Loucy (cell line): Measurements from ENCODE around the gene TMEM187.

Experiments
- H2AFZ ChIP-seq: fragments of 200-600 bp; sonication (generic); 2 replicates; pipeline ENCODE4 v1.6.0; 2016; ENCODE audit warnings: antibody characterized with exemption, mild to moderate bottlenecking, low read length, moderate library complexity
- H3F3A ChIP-seq: fragments of 200-600 bp; 2 replicates; pipeline ENCODE4 v1.6.0; 2016; ENCODE audit warnings: antibody characterized with exemption, low read depth, mild to moderate bottlenecking
- H3K27me3 ChIP-seq: fragments of 200-600 bp; sonication (generic); 2 replicates; pipeline ENCODE4 v1.6.1; 2014; ENCODE audit warnings: low read length, mild to moderate bottlenecking; ENCODE audit not compliant: insufficient read depth, poor library complexity, severe bottlenecking
- H3K36me3 ChIP-seq: fragments of 200-600 bp; sonication (generic); 2 replicates; pipeline ENCODE4 v1.6.1; 2016; ENCODE audit warnings: low read length; ENCODE audit not compliant: insufficient read depth
- H3K4me1 ChIP-seq: fragments of 200-600 bp; sonication (generic); 2 replicates; pipeline ENCODE4 v1.5.1; 2014; ENCODE audit warnings: low read length, mild to moderate bottlenecking; ENCODE audit not compliant: insufficient read depth, poor library complexity, severe bottlenecking
- H3K4me2 ChIP-seq: fragments of 200-600 bp; sonication (generic); 2 replicates; pipeline ENCODE4 v1.6.0; 2014; ENCODE audit warnings: antibody characterized with exemption, low read length, low read depth, mild to moderate bottlenecking; ENCODE audit not compliant: poor library complexity, severe bottlenecking
- H3K4me3 ChIP-seq: fragments of 200-600 bp; sonication (generic); 2 replicates; pipeline ENCODE4 v1.5.1; 2014; ENCODE audit warnings: low read length, mild to moderate bottlenecking, mixed read lengths; ENCODE audit not compliant: poor library complexity, severe bottlenecking
- H3K79me2 ChIP-seq: fragments of 200-600 bp; sonication (generic); 2 replicates; pipeline ENCODE4 v1.6.1; 2014; ENCODE audit warnings: low read length; ENCODE audit not compliant: insufficient read depth
- H3K9ac ChIP-seq: fragments of 200-600 bp; sonication (generic); 2 replicates; pipeline ENCODE4 v1.6.0; 2014; ENCODE audit warnings: mild to moderate bottlenecking, low read depth, low read length, moderate library complexity; ENCODE audit not compliant: poor library complexity, severe bottlenecking
- H3K9me2 ChIP-seq: fragments of 200-600 bp; sonication (generic); replicated peaks from 2 replicates; pipeline ENCODE4 v1.6.1; 2016; ENCODE audit warnings: low read depth, low read length, mixed read lengths
- H3K9me3 ChIP-seq: fragments of 200-600 bp; sonication (generic); 2 replicates; pipeline ENCODE4 v1.6.1; 2014; ENCODE audit warnings: mild to moderate bottlenecking, antibody characterized with exemption, low read length, low read depth; ENCODE audit not compliant: insufficient read depth
- H4K20me1 ChIP-seq: fragments of 200-600 bp; sonication (generic); 2 replicates; pipeline ENCODE4 v1.6.0; 2014; ENCODE audit warnings: antibody characterized with exemption, low read length, mild to moderate bottlenecking; ENCODE audit not compliant: insufficient read depth, poor library complexity, severe bottlenecking
- CTCF ChIP-seq: fragments of 200-600 bp; sonication (generic); conservative IDR thresholded peaks from 2 replicates; pipeline ENCODE4 v1.5.1; 2014; ENCODE audit warnings: mild to moderate bottlenecking, antibody characterized with exemption, low read length
- EZH2phosphoT487 ChIP-seq: fragments of 200-600 bp; IDR thresholded peaks from 2 replicates; pipeline ENCODE4 v1.6.1; 2018; ENCODE audit warnings: antibody characterized with exemption, mild to moderate bottlenecking, moderate library complexity, borderline replicate concordance

Gene TMEM187

DNA sequence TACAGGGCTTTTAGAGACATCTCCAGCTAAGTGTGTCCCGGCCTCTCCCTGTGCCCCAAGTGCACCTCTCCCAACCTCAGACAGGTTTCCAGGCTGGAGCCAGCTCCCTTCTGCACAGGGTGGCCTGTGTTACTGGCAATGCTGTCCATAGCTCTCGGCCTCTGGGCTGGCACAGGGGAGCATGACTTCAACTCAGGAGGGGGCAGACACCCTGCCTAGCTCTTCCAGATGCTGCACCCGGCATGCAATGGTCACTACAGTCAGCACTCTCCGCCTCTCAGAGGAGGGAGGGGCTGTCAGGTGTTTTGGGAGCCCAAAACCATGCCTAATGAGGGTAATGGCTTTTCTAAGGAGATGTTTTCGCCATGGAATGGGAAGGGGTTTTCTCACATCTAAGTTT lies 49.6 kb downstream of the TMEM187 start:
- Histone ChIP-seq H3K4me2 (no peak overlapping the region), H3K9me3 (no peaks in the 10 kb centered on the region), H2AFZ (no peak overlapping the region), H4K20me1 (no peaks in the 10 kb centered on the region), H3K36me3 (peaks cover 2% of the 10 kb centered on the region; the same call in 1 of the 2 replicates), H3K9ac (no peak overlapping the region), H3K9me2 (no peaks in the 10 kb centered on the region), H3F3A (no peaks in the 10 kb centered on the region), H3K27me3 (no peaks in the 10 kb centered on the region), H3K4me3 (no peak overlapping the region), H3K79me2 (peaks cover 35% of the 10 kb centered on the region), H3K4me1 (no peaks in the 10 kb centered on the region)
- no peak for TF ChIP-seq EZH2phosphoT487
- no peak for TF ChIP-seq CTCF

DNA sequence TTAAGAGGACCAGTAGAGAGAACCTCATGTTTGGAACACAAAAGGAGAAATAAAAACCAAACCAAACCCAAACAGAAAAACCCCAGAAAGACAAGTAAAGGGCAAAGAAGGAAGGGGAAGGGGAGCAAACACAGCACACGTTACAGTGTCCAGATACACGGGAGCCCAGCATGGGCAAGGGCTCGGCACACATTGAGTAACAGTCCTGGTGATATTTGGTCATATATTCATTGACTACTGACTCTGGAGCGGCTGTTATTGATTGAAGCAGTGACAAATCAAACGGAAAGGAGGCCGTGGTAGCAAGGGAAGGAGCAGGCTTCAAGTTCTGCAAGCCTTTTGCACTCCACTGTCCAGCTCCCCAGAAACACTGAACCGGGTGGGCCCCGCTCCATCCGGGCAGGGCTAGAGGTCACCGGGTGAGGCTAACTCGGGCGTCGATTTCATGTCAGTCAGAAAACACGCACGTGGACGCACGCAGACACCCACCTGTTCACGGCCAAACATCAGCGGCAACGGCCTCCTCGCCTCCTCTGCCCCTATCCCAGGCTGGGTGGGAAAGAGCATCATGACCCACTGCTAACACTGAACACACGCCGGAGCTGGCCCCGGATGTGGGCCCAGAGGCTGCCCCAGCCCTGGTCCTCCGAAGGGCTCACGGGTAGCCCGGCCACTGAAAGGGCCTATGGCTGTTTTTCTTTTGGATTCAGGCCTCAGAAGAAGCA lies 50.9 kb downstream of the TMEM187 start:
- H3K9me3 ChIP-seq, result no peaks in the 10 kb centered on the region
- H2AFZ ChIP-seq, result no peak overlapping the region
- H3K36me3 ChIP-seq, result peaks cover 16% of the 10 kb centered on the region; the same call in 1 of the 2 replicates
- no peak overlapping the region for H3K4me3 ChIP-seq
- H3K79me2 ChIP-seq, result peaks cover 22% of the 10 kb centered on the region
- no peaks in the 10 kb centered on the region for H4K20me1 ChIP-seq
- H3K9me2 ChIP-seq, result no peaks in the 10 kb centered on the region
- no peak overlapping the region for H3K4me2 ChIP-seq
- TF ChIP-seq EZH2phosphoT487 (no peak), CTCF (no peak)
- no peaks in the 10 kb centered on the region for H3K27me3 ChIP-seq
- H3F3A ChIP-seq, result no peaks in the 10 kb centered on the region
- no peak overlapping the region for H3K9ac ChIP-seq
- no peaks in the 10 kb centered on the region for H3K4me1 ChIP-seq

- Histone ChIP-seq H3K9ac (no peak overlapping the region), H3K9me3 (no peaks in the 10 kb centered on the region), H3K4me3 (no peak overlapping the region), H3K4me1 (no peaks in the 10 kb centered on the region), H3K9me2 (no peaks in the 10 kb centered on the region), H3K4me2 (no peak overlapping the region), H3K36me3 (peaks cover 22% of the 10 kb centered on the region; the same call in 1 of the 2 replicates), H3K79me2 (peaks cover 14% of the 10 kb centered on the region), H2AFZ (no peak overlapping the region), H3F3A (no peaks in the 10 kb centered on the region), H3K27me3 (no peaks in the 10 kb centered on the region), H4K20me1 (no peaks in the 10 kb centered on the region)
- TF ChIP-seq EZH2phosphoT487 (no peak), CTCF (no peak)
These were observed 51.7 kb downstream of the TMEM187 start for GRCh38 chrX:154024271-154024670.
